Measurements from ENCODE around the gene TROAP.

The TROAP gene

DNA sequence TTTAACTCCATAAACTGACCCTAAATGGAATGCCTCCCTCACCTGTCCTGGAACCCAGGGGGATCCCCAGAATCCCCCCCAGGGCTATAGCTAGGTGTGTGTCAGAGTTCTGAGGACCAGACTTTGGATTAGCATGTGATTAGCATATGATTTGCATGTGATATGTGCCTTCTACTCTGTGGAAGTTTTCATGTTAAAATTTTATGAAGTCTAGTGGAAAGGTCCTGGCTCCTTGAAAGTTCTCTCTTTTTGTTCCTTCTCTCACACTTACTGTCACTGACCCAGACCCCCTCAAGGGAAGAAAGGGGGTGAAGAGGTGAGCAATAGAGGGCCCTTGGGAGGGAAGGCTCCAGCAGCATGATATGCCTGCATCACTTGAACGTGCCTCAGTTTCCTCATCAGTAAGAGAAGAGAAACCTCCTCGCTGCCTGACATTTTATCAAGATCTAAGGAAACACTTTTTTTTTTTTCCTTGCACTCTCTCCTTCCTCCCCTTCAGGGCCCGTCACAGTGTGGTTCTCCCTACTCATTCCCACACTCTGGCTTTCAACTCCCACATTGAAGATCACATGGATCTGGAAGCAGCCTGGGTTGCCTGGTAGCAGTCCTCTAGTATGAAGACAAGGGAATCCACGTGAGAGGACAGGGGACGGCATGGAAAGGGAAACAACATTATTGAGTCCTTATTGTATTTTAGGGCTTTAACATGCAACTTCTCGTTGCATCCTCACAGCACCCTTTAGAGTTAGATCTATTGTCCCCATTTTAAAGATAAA is 17.2 kb downstream of the TROAP start:
- no peak for DNase-seq
- no peak for TF ChIP-seq GATA1 (IDR thresholded peaks at IDR 0.05; ENCODE audit: low read depth, low read length)
- no peak for TF ChIP-seq POLR2A (IDR thresholded peaks at IDR 0.05; ENCODE audit: low read length)

DNA sequence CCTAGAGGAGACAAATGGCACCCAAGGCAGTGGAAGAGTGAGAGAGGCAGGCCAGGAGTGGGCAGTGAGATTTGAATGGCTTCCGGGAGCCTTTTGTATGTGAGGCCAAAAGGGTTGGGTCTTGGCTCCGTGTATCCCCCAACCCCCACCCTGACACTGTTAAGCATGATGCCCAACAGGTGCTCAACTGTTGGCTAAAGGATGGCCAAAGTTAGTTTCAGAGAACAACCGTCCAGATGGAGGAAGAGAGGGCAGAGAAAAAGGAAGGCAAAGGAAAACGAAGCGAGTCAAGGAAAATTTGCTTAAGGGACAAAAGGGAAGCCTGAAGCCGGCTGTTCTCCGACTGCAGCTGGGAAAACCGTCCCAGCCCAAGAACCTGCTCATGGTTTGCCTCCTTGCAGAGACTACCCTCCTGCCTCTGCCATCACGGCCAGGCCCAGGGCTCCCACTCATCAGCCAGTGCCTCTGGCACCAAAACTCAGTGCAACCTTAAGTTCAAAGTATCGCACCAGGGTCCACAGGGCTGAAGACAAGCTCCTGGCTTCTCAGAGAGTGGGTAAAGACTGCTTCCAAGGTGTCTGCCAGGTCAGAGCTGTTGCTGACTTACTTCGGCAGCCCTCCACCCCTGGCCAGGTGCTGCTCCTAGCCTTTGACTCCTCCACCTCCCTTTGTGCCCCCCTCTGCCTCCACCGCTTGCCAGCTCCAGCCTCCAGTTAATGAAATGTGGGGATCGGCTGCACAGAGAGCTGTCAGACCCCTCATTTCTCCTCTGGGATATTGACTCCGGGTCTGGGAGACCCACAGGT is 18.1 kb downstream of the TROAP start:
- DNase-seq: peak in 1 of 2 experiments; percentile 12
- TF ChIP-seq GATA1 (IDR thresholded peaks at IDR 0.05; ENCODE audit: low read depth, low read length) (no peak), POLR2A (IDR thresholded peaks at IDR 0.05; ENCODE audit: low read length) (no peak)

DNA sequence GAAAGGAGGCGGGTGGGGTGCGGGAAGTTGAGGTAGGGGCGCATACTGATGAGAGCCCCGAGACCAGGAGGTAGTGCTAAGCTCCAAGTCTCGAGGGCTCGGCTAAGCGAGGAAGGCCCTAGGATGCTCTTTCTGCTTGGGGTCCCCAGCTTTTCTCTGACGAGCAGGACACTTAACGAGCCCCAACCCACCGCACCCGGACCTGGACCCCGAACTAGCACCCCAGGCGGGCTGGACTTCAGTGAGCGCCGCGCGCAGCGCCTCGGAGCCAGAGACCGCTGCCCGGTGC is 18.7 kb downstream of the TROAP start:
- TF ChIP-seq GATA1 (IDR thresholded peaks at IDR 0.05; ENCODE audit: low read depth, low read length): no peak
- TF ChIP-seq POLR2A (IDR thresholded peaks at IDR 0.05; ENCODE audit: low read length): no peak
- DNase-seq: no peak

DNA sequence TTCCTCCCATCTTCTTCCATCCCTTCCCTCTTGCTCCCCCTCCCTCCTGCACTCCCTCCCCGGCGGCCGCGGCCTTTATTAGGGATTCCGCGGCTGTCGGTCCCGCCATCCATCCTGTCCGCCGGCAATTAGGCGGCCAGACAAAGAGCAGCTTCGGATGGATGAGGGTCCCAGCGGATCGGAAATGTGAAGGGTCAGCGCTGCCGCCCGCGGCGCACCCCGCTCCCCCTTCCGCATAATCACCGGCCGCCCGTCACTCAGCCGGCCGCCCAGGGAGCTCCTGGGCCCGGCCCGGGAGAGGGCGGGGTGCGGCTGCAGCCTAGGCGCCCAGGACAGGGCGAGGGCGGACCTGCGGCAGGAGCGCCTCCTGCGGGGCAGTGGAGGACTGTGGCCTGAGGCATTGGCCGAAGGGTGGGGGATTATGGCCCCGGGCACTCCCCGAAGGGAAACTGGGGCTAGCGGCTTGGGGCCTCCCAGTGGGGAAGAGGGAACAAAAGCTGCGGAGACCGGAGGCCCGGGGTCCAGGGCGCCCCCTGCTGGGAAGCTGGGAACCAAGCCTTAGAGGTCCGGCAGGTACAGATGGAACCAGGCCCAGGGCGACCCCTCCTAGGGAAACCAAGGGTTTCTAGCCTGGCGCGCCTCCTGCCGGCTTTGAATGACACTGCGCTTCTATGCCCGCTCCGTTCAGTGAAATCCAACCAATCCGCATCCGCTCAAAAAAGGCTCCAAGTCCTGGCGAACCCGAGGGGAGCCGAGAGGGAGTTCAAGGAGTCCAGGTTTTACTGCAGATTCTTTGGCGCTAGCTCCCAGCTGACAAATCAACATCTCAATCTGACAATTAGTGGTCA is 19.2 kb downstream of the TROAP start:
- peak; percentile 86 to 90 for DNase-seq
- TF ChIP-seq POLR2A (IDR thresholded peaks at IDR 0.05; ENCODE audit: low read length) (no peak), GATA1 (IDR thresholded peaks at IDR 0.05; ENCODE audit: low read depth, low read length) (no peak)

DNA sequence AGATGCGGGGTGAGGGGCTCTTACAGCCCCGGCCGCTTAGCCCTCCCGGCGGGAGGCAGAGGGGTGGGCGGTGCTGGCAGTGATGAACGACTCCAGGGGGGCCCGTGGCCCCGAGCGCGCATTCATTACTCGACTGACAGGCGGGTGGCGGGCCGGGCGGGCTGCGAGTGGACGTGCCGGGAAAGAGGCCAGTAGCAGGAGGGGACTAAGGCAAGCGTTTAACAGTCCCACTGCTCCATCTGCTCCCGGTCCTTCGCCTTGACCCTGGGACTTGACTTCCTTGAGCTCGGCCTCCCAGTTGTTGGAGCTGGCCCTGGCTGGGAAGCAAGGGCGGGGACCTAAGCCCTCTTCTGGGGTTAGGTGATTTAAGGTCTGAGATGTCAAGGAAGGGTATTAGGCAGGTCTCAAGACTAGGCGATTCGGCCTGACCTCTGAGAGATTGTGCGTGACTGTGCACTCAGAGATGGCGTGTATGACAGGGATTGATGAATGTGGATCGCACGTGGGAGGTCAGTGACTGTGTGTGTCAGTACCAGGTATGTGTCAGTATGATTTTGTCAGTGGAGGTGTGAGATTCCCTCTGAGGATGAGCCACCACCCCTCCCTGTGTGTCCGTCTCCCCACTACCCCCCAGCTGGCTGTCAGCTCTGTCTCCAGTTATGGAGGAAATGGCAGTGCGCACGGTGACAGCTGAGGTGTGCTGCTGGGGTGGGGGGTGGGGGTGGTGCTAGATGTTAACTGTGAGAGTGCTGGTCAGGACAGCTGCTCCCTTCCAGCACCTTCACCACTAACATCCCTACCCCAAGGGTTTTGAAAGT is 20.1 kb downstream of the TROAP start:
- no peak for TF ChIP-seq GATA1 (IDR thresholded peaks at IDR 0.05; ENCODE audit: low read depth, low read length)
- TF ChIP-seq POLR2A (IDR thresholded peaks at IDR 0.05; ENCODE audit: low read length): no peak
- peak in 1 of 2 experiments; percentile 15 for DNase-seq

DNA sequence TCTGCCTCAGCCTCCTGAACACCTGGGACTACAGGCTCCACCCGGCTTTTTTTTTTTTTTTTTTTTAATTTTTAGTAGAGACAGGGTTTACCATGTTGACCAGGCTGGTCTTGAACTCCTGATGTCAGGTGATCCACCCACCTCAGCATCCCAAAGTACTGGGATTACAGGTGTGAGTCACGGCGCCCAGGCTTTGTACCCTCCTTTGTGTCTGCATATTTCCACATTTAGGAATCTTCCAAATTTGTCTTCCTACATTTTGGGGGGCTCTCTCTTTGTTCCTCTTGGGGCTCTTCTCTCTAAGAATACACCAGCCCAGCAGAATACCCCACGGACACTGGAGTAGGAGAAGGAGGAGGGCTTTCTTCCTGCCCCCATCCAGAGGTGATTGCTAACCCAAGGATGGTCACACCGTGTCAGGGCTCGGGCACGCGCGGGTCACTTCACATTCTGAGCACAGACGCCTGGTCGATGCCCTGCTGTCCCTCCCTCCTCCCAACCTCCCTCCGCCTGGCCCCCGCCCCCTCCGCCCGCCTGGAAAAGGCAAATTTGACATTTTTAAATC is 21.5 kb downstream of the TROAP start:
- TF ChIP-seq POLR2A (IDR thresholded peaks at IDR 0.05; ENCODE audit: low read length): no peak
- TF ChIP-seq GATA1 (IDR thresholded peaks at IDR 0.05; ENCODE audit: low read depth, low read length): no peak
- DNase-seq: no peak

DNA sequence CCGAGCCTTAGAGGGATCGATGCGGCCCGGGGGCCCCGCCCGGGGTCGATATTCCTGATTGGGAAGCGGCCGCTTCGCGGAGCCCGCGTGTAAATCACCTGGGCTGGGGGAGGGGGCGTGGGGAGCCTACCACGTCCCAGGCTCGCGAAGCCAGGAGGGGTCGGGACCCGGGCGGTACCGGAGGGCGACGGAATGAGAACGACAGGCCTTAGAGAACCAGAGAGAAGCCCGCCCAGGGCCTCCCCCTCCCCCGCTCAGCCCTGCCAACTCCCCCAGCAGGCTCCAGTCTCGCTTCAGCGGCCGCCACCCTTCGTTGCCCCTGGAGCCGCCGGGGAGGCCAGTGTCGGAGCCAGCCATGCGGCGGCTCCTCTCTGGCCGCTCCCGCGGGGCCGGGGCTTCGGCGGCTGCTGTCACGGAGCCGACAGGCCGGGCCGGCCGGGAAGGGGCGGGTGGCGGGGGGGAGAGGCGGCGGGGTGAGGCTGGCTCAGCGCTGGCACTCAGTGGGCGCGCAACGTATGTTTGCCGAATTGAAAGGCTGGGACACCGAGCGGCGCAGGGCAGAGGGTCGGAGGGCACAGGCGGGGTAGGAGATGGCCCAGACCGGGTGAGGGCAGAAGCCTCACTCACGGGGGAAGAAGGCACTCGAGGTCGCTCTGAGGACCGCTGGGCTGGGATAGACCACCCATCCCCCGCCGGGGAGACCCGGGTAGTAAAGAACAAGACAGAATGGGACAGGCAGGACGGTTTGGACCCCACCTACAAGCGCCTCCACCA is 22.2 kb downstream of the TROAP start:
- TF ChIP-seq GATA1 (IDR thresholded peaks at IDR 0.05; ENCODE audit: low read depth, low read length) (no peak), POLR2A (IDR thresholded peaks at IDR 0.05; ENCODE audit: low read length) (no peak)
- DNase-seq: no peak

DNA sequence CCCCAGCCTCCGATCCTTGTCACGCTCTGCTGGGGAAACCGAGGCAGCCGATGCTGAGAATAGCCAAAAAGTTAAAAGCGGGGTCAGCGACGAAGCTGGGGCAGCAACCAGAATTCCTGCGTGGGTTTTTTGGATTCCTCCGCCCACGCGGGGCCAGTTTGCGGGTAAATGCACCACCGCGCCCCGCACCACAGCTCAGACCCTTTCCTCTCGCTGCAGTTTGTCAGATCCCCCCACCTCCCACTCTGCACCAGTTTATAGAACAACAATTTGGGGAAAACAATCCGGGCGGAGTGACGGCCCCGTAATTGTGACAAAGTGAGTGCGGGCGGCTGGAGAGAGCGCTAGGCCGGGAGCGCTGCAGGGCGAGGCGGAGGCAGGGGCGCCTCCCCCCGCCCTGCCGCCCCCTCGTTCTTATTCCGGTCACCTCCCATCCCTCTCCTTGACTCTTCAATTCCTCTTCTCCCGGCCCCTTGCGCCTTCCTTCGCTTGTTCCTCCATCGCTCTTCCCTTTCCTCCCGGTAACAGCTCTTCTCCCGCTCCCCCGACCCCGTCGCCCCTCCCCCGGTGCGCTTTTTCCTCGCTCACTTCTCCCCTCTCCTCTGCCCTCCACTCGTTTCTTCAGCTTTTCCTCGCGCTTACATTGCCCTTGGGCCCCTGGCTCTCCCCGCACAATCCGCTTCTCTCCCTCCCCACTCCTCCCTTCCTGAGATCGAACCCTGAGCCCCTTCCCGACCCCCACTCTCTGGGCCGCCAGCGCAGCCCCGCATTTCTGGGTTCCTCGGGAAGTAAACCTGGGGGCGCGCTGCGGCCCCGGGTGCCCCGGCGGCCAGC is 23.0 kb downstream of the TROAP start:
- DNase-seq: no peak

DNA sequence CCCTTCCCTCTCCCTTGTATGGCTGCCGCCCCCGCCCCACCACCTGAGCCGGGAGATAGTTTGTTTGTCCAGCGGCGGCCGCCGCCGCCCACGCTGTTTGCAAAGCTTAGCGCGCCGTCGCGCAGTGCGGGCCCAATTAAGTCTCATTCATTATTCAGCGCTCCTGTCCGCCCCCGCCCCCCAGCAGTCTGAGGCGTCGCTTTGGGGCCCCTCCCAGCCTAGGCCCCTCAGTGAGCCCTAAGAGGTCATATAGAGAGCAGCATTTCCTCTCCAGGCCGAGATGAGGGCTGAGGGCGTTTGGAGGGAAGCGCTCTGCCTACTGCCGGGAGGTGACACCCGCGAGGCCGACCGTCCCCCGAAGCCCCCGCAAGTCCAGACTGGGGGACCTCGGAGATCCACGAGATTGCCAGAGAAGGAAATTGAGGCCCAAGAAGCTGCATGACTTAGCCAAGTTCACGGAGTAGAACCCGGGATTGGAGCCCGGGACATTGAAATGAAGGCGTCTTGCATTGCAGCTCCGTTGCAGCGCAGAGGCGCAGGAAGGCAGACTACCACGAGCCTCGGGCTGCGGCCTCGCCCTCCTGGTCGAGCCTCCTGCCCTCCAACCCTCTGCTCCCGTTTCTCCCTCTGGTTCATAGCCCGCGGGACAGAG is 23.7 kb downstream of the TROAP start, which contains the start of gene DNAJC22:
Gene DNAJC22 (plus strand): TSS at position 230 of the 652 bp plus-strand sequence. CDS start 1,985 bp downstream, outside the sequence.
- peak; percentile 33 to 41 for DNase-seq
- TF ChIP-seq POLR2A (IDR thresholded peaks at IDR 0.05; ENCODE audit: low read length) (no peak), GATA1 (IDR thresholded peaks at IDR 0.05; ENCODE audit: low read depth, low read length) (no peak)

More for the DNA sequence above, 23.0 kb downstream of the TROAP start:
- TF ChIP-seq POLR2A (IDR thresholded peaks at IDR 0.05; ENCODE audit: low read length) (no peak), GATA1 (IDR thresholded peaks at IDR 0.05; ENCODE audit: low read depth, low read length) (no peak)

DNA sequence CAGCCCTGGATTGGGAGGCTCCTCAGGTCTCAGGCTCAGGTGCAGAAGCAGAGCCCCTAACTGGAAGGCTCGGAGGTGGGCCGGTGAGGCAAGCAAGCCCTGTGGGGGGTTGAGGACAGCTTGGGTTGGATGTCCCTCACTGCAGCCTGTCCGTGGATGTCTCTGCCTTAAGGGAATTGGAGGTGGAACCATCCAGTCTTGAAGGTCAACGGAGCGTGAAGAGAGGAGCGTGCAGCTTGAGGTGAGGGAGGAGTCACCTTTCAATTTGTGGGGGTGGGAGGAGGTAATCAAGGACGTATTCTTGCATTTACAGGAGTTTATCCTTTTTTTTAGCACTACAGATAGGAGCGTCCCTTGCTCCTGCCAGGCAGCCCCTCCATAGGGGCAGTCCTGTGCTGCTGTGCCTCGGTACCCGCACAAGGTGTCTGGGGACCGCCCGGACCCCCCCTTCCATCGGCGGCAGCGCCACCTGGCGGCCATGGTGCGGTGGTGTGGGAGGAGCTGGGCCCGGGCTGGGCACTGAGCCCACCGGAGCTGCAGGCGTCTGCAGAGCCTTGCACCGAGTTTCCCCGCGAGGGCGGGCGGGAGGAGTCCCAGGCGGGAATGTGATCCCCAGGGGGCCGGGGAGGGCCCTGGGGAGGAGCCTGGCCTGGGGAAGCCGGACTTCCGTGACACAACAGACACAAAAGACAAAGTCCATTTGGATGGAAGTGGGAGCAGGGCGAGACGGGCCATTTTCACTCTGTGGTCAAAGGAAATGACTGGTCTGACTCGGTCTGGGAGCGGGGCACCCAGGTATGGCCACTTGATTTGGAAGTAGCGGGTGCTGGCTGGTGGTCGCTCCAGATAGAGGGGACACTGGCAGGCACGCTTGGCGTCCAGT is 24.5 kb downstream of the TROAP start:
- TF ChIP-seq POLR2A (IDR thresholded peaks at IDR 0.05; ENCODE audit: low read length): no peak
- TF ChIP-seq GATA1 (IDR thresholded peaks at IDR 0.05; ENCODE audit: low read depth, low read length): no peak
- peak; percentile 63 to 79 for DNase-seq

All from erythroblast (primary cell).